ENCODE measurements around the gene CTPS2.

GRCh38 chrX:16722481-16722880 lies 10.0 kb upstream of the CTPS2 start:
- TF ChIP-seq CTCF (IDR thresholded peaks at IDR 0.05): no peak
- no peak for TF ChIP-seq POLR2AphosphoS5 (IDR thresholded peaks at IDR 0.05)
- no peak for TF ChIP-seq POLR2A (IDR thresholded peaks at IDR 0.05)
